Tibial nerve (tissue), 4 donors: ENCODE data around the gene MELTF. TPM values are rescaled to one million over a fixed set of nuclear protein-coding genes. Genes with fewer than 3 reads are reported as not detected.

Experiments used
- DNase-seq, 2 donors: peaks; one replicate each; pipeline ENCODE4 v3.0.0-alpha.2; 2019; ENCODE audit warnings: low spot score in 2 of 2
- H3K27ac ChIP-seq, 4 donors: fragments of 200-600 bp; sonication (generic) in 3 of 4; one replicate each; pipeline ENCODE4 v1.5.1; 2017 to 2019; ENCODE audit warnings: mild to moderate bottlenecking in 1 of 4
- H3K27me3 ChIP-seq, 2 donors: fragments of 200-600 bp; sonication (generic) in 1 of 2; one replicate each; pipeline versions ENCODE4 v1.5.1 to v1.6.0; 2017 to 2019
- H3K36me3 ChIP-seq, 3 donors: fragments of 200-600 bp; sonication (generic); one replicate each; pipeline ENCODE4 v1.5.1; 2018 to 2019
- H3K4me1 ChIP-seq, 4 donors: fragments of 200-600 bp; sonication (generic) in 3 of 4; one replicate each; pipeline ENCODE4 v1.5.1; 2017 to 2019
- H3K4me3 ChIP-seq, 4 donors: fragments of 200-600 bp; sonication (generic) in 3 of 4; one replicate each; pipeline ENCODE4 v1.5.1; 2017 to 2019; ENCODE audit warnings: mild to moderate bottlenecking in 1 of 4, moderate library complexity in 1 of 4
- H3K9me3 ChIP-seq, 4 donors: fragments of 200-600 bp; sonication (generic) in 3 of 4; one replicate each; pipeline ENCODE4 v1.5.1; 2017 to 2019
- EP300 ChIP-seq, 2 donors: sonication (generic); formaldehyde crosslinking; IDR thresholded peaks; one replicate each; pipeline ENCODE4 v1.6.1; 2017; ENCODE audit warnings: antibody characterized with exemption in 2 of 2, mild to moderate bottlenecking in 1 of 2
- POLR2A ChIP-seq, 2 donors: fragments of 450-650 bp; IDR thresholded peaks; one replicate each; pipeline ENCODE4 v1.6.1; 2017; ENCODE audit warnings: antibody characterized with exemption in 2 of 2, mild to moderate bottlenecking in 2 of 2, moderate library complexity in 2 of 2
- WGBS, 2 donors: methylation state at CpG; one replicate each; pipeline ENCODE4 v1.1.5; 2018; 5-methylcytosine and 5-hydroxymethylcytosine counted together
- total RNA-seq, 4 donors: library from RNA; depleted of rRNA; stranded (reverse); fragments of >200 nt; gene quantifications; one replicate each; pipeline ENCODE4 v1.1.0, GENCODE V29; 2016
- TF ChIP-seq, protein P1 (sequence below), 5 experiments: fragments of 200-600 bp in 3 of 5; fragments of 450-650 bp in 2 of 5; sonication (generic) in 3 of 5; IDR thresholded peaks; one replicate each; pipeline ENCODE4 v1.5.1; 2016 to 2019; ENCODE audit warnings: antibody characterized with exemption in 5 of 5, mild to moderate bottlenecking in 3 of 5, moderate library complexity in 2 of 5

Gene MELTF
- total RNA-seq, 4 donors from 2014 or later, result 3.3 to 8.8 (median 7.0) TPM

DNA sequence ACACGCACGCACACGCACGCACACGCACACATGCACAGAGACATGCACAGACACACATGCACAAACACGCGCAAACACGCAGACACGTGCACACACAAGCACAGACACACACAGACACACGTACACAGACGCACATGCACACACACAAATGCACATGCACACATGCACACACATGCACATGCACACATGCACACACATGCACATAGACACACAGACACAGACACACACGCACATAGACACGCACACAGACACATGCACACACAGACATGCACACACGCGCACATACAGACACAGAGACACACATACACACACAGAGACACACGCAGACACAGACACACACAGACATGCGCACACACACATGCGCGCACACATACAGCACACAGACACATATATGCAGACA, 34.6 kb downstream of the MELTF start:
- H3K9me3 ChIP-seq, result peaks cover 0 to 3% (median 0%) of the 10 kb centered on the region in 4 donors

DNA sequence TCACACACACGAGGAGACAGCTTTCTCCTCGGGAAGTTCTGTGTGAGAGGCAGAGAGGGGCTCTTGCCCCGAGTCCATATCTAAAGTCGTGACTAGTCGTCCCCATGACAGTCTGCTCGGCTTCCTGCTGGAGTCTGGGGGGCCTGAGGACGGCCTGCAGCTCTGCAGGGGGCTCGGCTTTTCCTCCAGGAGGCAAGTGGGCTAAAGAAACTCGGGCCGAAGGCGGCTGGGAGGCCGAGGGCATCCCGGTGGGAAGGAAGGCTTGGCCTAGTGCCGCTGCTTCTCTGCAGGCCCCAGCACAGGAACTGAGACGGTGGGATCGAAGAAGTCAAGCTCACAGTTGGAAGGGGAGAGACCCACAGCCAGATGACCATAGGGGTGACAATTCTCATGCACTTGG, 35.6 kb downstream of the MELTF start:
- DNase-seq, result no peak
- Histone ChIP-seq H3K9me3 (no peaks in the 10 kb centered on the region), H3K27me3 (no peaks in the 10 kb centered on the region), H3K4me3 (no peak overlapping the region), H3K36me3 (no peaks in the 10 kb centered on the region), H3K4me1 (no peaks in the 10 kb centered on the region), H3K27ac (no peak overlapping the region)
- TF ChIP-seq EP300 (IDR thresholded peaks at IDR 0.05) (no peak), POLR2A (IDR thresholded peaks at IDR 0.05) (no peak)
- TF ChIP-seq, protein P1, sequence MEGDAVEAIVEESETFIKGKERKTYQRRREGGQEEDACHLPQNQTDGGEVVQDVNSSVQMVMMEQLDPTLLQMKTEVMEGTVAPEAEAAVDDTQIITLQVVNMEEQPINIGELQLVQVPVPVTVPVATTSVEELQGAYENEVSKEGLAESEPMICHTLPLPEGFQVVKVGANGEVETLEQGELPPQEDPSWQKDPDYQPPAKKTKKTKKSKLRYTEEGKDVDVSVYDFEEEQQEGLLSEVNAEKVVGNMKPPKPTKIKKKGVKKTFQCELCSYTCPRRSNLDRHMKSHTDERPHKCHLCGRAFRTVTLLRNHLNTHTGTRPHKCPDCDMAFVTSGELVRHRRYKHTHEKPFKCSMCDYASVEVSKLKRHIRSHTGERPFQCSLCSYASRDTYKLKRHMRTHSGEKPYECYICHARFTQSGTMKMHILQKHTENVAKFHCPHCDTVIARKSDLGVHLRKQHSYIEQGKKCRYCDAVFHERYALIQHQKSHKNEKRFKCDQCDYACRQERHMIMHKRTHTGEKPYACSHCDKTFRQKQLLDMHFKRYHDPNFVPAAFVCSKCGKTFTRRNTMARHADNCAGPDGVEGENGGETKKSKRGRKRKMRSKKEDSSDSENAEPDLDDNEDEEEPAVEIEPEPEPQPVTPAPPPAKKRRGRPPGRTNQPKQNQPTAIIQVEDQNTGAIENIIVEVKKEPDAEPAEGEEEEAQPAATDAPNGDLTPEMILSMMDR (IDR thresholded peaks at IDR 0.05), result no peak
- WGBS, 2 donors, result 43 to 63% methylated on average over 15 to 16 of the region's 16 CpGs

More for the DNA sequence above, 34.6 kb downstream of the MELTF start:
- DNase-seq, result no peak
- no peaks in the 10 kb centered on the region for H3K4me1 ChIP-seq
- no peaks in the 10 kb centered on the region for H3K36me3 ChIP-seq
- WGBS, 2 donors, result 93 to 95% methylated on average over 18 to 19 of the region's 19 CpGs
- H3K27me3 ChIP-seq, result no peaks in the 10 kb centered on the region
- no peak overlapping the region for H3K4me3 ChIP-seq
- TF ChIP-seq POLR2A (IDR thresholded peaks at IDR 0.05) (no peak), EP300 (IDR thresholded peaks at IDR 0.05) (no peak)
- TF ChIP-seq, protein P1 (IDR thresholded peaks at IDR 0.05), result no peak
- H3K27ac ChIP-seq, result no peak overlapping the region

GRCh38 chr3:196992461-196993065, 37.1 kb downstream of the MELTF start:
- Histone ChIP-seq H3K27me3 (no peaks in the 10 kb centered on the region), H3K4me3 (no peak overlapping the region), H3K27ac (no peak overlapping the region), H3K36me3 (no peaks in the 10 kb centered on the region), H3K4me1 (no peaks in the 10 kb centered on the region), H3K9me3 (no peaks in the 10 kb centered on the region)
- TF ChIP-seq, protein P1 (IDR thresholded peaks at IDR 0.05), result no peak
- TF ChIP-seq EP300 (IDR thresholded peaks at IDR 0.05) (no peak), POLR2A (IDR thresholded peaks at IDR 0.05) (no peak)
- WGBS, 2 donors, result 86 to 90% methylated on average over 17 of the region's 17 CpGs
- DNase-seq, result no peak

- DNase-seq, result no peak
- Histone ChIP-seq H3K4me3 (no peak overlapping the region), H3K27ac (no peak overlapping the region), H3K36me3 (no peaks in the 10 kb centered on the region), H3K9me3 (no peaks in the 10 kb centered on the region), H3K27me3 (peaks cover 0 to 3% of the 10 kb centered on the region in 2 donors), H3K4me1 (no peaks in the 10 kb centered on the region)
- WGBS, 2 donors, result 86 to 90% methylated on average over 27 to 28 of the region's 28 CpGs
- TF ChIP-seq, protein P1 (IDR thresholded peaks at IDR 0.05), result no peak
- TF ChIP-seq EP300 (IDR thresholded peaks at IDR 0.05) (no peak), POLR2A (IDR thresholded peaks at IDR 0.05) (no peak)
Measured at GRCh38 chr3:196991581-196992460, 37.8 kb downstream of the MELTF start.

DNA sequence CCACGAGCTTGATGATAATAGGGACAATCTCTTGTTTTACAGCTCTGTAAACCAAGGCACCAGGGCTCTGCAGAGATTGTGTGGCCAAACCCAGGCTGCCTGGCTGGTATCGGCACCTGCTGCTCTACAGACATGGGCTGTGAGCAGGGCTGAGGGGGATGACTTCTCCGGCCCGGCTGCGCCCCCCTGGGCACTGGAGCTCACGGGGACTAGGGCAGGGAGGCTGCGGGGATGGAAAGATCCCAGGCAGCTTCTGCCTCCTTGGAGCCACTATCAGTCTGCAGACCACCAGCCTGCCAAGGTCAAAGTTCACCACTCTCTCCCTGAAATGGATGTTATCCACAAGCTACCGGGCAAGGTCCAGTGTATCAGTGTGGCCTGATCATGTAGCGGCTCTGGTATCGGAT, 39.0 kb downstream of the MELTF start:
- H3K4me3 ChIP-seq, result no peak overlapping the region
- H3K36me3 ChIP-seq, result no peaks in the 10 kb centered on the region
- DNase-seq, result no peak
- H3K27ac ChIP-seq, result no peak overlapping the region
- TF ChIP-seq POLR2A (IDR thresholded peaks at IDR 0.05) (no peak), EP300 (IDR thresholded peaks at IDR 0.05) (no peak)
- TF ChIP-seq, protein P1 (IDR thresholded peaks at IDR 0.05), result no peak
- H3K27me3 ChIP-seq, result peaks cover 0 to 6% of the 10 kb centered on the region in 2 donors
- no peaks in the 10 kb centered on the region for H3K4me1 ChIP-seq
- WGBS, 2 donors, result 84 to 85% methylated on average over 8 to 10 of the region's 10 CpGs
- H3K9me3 ChIP-seq, result no peaks in the 10 kb centered on the region
